ENCODE data around the gene PCDHB8. TPM values are rescaled to one million over a fixed set of nuclear protein-coding genes. Genes with fewer than 3 reads are reported as not detected.
"Not testable (repeated sequence)": the region's sequence is repeated elsewhere in the genome, so short reads cannot be mapped to it uniquely, and the experiment has no call there.

Gene PCDHB8
- total RNA-seq, 2 donors from 2014 or later, result not detected

DNA sequence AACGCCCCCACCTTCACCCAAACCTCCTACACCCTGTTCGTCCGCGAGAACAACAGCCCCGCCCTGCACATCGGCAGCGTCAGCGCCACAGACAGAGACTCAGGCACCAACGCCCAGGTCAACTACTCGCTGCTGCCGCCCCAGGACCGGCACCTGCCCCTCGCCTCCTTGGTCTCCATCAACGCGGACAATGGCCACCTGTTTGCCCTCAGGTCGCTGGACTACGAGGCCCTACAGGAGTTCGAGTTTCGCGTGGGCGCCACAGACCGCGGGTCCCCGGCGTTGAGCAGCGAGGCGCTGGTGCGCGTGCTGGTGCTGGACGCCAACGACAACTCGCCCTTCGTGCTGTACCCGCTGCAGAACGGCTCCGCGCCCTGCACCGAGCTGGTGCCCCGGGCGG, 47.3 kb downstream of the PCDHB8 start:
- not testable (repeated sequence) for H3K4me3 Mint-ChIP-seq; H3K36me3 Mint-ChIP-seq (ENCODE audit: low read depth); ATAC-seq; H3K27ac Mint-ChIP-seq; H3K9me3 ChIP-seq (ENCODE audit: control insufficient read depth, low read length, poor library complexity, severe bottlenecking); DNase-seq; H3K4me1 Mint-ChIP-seq
- H3K27me3 Mint-ChIP-seq, result peaks cover 25% of the 10 kb centered on the region

DNA sequence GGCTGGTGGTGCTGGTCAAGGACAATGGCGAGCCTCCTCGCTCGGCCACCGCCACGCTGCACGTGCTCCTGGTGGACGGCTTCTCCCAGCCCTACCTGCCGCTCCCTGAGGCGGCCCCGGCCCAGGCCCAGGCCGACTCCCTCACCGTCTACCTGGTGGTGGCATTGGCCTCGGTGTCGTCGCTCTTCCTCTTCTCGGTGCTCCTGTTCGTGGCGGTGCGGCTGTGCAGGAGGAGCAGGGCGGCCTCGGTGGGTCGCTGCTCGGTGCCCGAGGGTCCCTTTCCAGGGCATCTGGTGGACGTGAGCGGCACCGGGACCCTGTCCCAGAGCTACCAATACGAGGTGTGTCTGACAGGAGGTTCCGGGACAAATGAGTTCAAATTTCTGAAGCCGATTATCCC, 47.8 kb downstream of the PCDHB8 start:
- ATAC-seq; H3K9me3 ChIP-seq (ENCODE audit: control insufficient read depth, low read length, poor library complexity, severe bottlenecking); H3K27ac Mint-ChIP-seq; H3K36me3 Mint-ChIP-seq (ENCODE audit: low read depth); H3K4me3 Mint-ChIP-seq; H3K4me1 Mint-ChIP-seq; DNase-seq: not testable (repeated sequence)
- peaks cover 25% of the 10 kb centered on the region for H3K27me3 Mint-ChIP-seq

Other genes with a start within 250 kb of the PCDHB8 start
- gene PCDHAC2, start 211.3 kb upstream of the PCDHB8 start, total RNA-seq, result not detected
- gene PCDHB1, start 126.4 kb upstream of the PCDHB8 start, total RNA-seq, result not detected
- under 1 TPM; 0.13 to 0.25 TPM for gene PCDHB2, start 83.2 kb upstream of the PCDHB8 start, total RNA-seq
- gene PCDHB3, start 77.3 kb upstream of the PCDHB8 start, total RNA-seq, result not detected
- not detected for gene PCDHB4, start 56.0 kb upstream of the PCDHB8 start, total RNA-seq
- under 1 TPM; 0.12 to 0.34 TPM for gene PCDHB5, start 42.6 kb upstream of the PCDHB8 start, total RNA-seq
- gene PCDHB6, start 27.7 kb upstream of the PCDHB8 start, total RNA-seq, result not detected
- not detected for gene PCDHB7, start 5.1 kb upstream of the PCDHB8 start, total RNA-seq
- not detected for gene PCDHB16, start 4.6 kb downstream of the PCDHB8 start, total RNA-seq
- 1 to 10 TPM in 1 of 2 donors, not detected in 1; 1.0 TPM for gene PCDHB9, start 9.4 kb downstream of the PCDHB8 start, total RNA-seq
- not detected for gene PCDHB10, start 14.6 kb downstream of the PCDHB8 start, total RNA-seq
- not detected for gene PCDHB11, start 21.8 kb downstream of the PCDHB8 start, total RNA-seq
- gene PCDHB12, start 30.9 kb downstream of the PCDHB8 start, total RNA-seq, result not detected
- gene PCDHB13, start 36.1 kb downstream of the PCDHB8 start, total RNA-seq, result not detected
- not detected for gene PCDHB14, start 45.6 kb downstream of the PCDHB8 start, total RNA-seq
- gene PCDHB15, start 67.6 kb downstream of the PCDHB8 start, total RNA-seq, result under 1 TPM in 1 of 2 donors, not detected in 1; 0.10 TPM
- under 1 TPM; 0.65 to 0.70 TPM for gene SLC25A2, start 126.3 kb downstream of the PCDHB8 start, total RNA-seq
- gene TAF7, start 143.0 kb downstream of the PCDHB8 start, total RNA-seq, result 10 to 100 TPM; 74.4 to 90.7 TPM
- gene PCDHGA1, start 152.7 kb downstream of the PCDHB8 start, total RNA-seq, result not detected
- not detected for gene PCDHGA2, start 161.0 kb downstream of the PCDHB8 start, total RNA-seq
- gene PCDHGA3, start 166.0 kb downstream of the PCDHB8 start, total RNA-seq, result under 1 TPM in 1 of 2 donors, not detected in 1; 0.22 TPM
- gene PCDHGB1, start 172.3 kb downstream of the PCDHB8 start, total RNA-seq, result under 1 TPM in 1 of 2 donors, not detected in 1; 0.13 TPM
- gene PCDHGA4, start 177.2 kb downstream of the PCDHB8 start, total RNA-seq, result under 1 TPM in 1 of 2 donors, not detected in 1; 0.12 TPM
- under 1 TPM; 0.44 to 0.45 TPM for gene PCDHGB2, start 182.2 kb downstream of the PCDHB8 start, total RNA-seq
- under 1 TPM in 1 of 2 donors, not detected in 1; 0.16 TPM for gene PCDHGA5, start 186.4 kb downstream of the PCDHB8 start, total RNA-seq
- under 1 TPM; 0.13 to 0.32 TPM for gene PCDHGB3, start 192.5 kb downstream of the PCDHB8 start, total RNA-seq
- gene PCDHGA6, start 196.1 kb downstream of the PCDHB8 start, total RNA-seq, result under 1 TPM; 0.10 to 0.40 TPM
- under 1 TPM in 1 of 2 donors, not detected in 1; 0.25 TPM for gene PCDHGA7, start 205.0 kb downstream of the PCDHB8 start, total RNA-seq
- gene PCDHGB4, start 209.9 kb downstream of the PCDHB8 start, total RNA-seq, result under 1 TPM; 0.08 to 0.10 TPM
- under 1 TPM in 1 of 2 donors, not detected in 1; 0.05 TPM for gene PCDHGA8, start 214.8 kb downstream of the PCDHB8 start, total RNA-seq
- under 1 TPM; 0.26 to 0.35 TPM for gene PCDHGB5, start 220.2 kb downstream of the PCDHB8 start, total RNA-seq
- gene PCDHGA9, start 225.0 kb downstream of the PCDHB8 start, total RNA-seq, result not detected
- under 1 TPM; 0.10 to 0.20 TPM for gene PCDHGB6, start 230.2 kb downstream of the PCDHB8 start, total RNA-seq
- under 1 TPM; 0.10 to 0.18 TPM for gene PCDHGA10, start 235.2 kb downstream of the PCDHB8 start, total RNA-seq
- not detected for gene PCDHGB7, start 239.9 kb downstream of the PCDHB8 start, total RNA-seq
- gene PCDHGA11, start 243.3 kb downstream of the PCDHB8 start, total RNA-seq, result not detected